HCT116 (cell line): ENCODE measurements around the gene PDLIM3. TPM values are rescaled to one million over a fixed set of nuclear protein-coding genes. Genes with fewer than 3 reads are reported as not detected.
A peak's percentile ranks its signal among the peaks of the same experiment; 100 is the strongest.

Experiments
- ATAC-seq: fragments of 200-7000 bp; cut with Tn5 transposase; 2 replicates; pipeline ENCODE4 v1.9.1; 2020; ENCODE audit warnings: mild to moderate bottlenecking, moderate library complexity
- BruUV-seq: library from RNA; stranded (reverse); fragments of 400-500 nt; replicated peaks from 2 replicates; lab custom pipeline; 2021; lab: Mats Ljungman, UMichigan
- CTCF ChIA-PET: fragments of 300-600 bp; sonication (Branson Sonifier 250); formaldehyde crosslinking; loops from one replicate; lab custom pipeline; 2021; ENCODE audit warnings: antibody characterized with exemption; lab: Charles Lee
- POLR2A ChIA-PET: fragments of 300-600, 350-600 bp; sonication (Branson Sonifier 250); formaldehyde crosslinking; loops from one replicate; lab custom pipeline; 2021; ENCODE audit warnings: antibody characterized with exemption; lab: Charles Lee
- RAD21 ChIA-PET, 2 experiments: fragments of 300-600 bp; sonication (Branson Sonifier 250); formaldehyde crosslinking; loops; one replicate each; lab custom pipeline; 2023; ENCODE audit warnings: low total read pairs in 2 of 2; ENCODE audit not compliant: uncharacterized antibody in 2 of 2, unreplicated experiment in 2 of 2, low non-redundant PET in 1 of 2; lab: Charles Lee
- DNase-seq: peaks from one replicate; pipeline ENCODE4 v3.0.0-alpha.2; 2010; ENCODE audit warnings: low read depth, low spot score
- H2AFZ ChIP-seq: fragments of 200-600 bp; shearing (Covaris generic), sonication (generic); 2 replicates; pipeline ENCODE4 v1.6.1; 2017; ENCODE audit warnings: low read depth, mixed run types, mixed read lengths, antibody characterized with exemption, low read length; ENCODE audit not compliant: poor library complexity, severe bottlenecking
- H3K27ac ChIP-seq: 2 replicates; pipeline ENCODE4 v1.5.1; 2012; ENCODE audit warnings: low read depth, low read length
- H3K27me3 ChIP-seq: fragments of 200-600 bp; sonication (generic); 2 replicates; pipeline ENCODE4 v1.6.1; 2016; ENCODE audit warnings: mixed run types, low read length, mixed read lengths; ENCODE audit not compliant: insufficient read depth
- H3K36me3 ChIP-seq, 2 experiments: fragments of 200-500 bp in 1 of 2; fragments of 200-600 bp in 1 of 2; sonication (Bioruptor generic) in 1 of 2; sonication (generic) in 1 of 2; 2 replicates each; pipeline versions ENCODE4 v1.5.1 to v1.6.1; 2014 to 2016; ENCODE audit warnings: low read length in 2 of 2, inconsistent platforms in 1 of 2, mixed read lengths in 1 of 2, mixed run types in 1 of 2; ENCODE audit not compliant: insufficient read depth in 2 of 2, control insufficient read depth in 1 of 2
- H3K4me1 ChIP-seq, 2 experiments: fragments of 200-600 bp in 1 of 2; sonication (generic) in 1 of 2; 2 replicates each; pipeline versions ENCODE4 v1.5.1 to v1.6.1; 2012 to 2017; ENCODE audit warnings: low read length in 2 of 2, inconsistent platforms in 1 of 2, mild to moderate bottlenecking in 1 of 2, mixed read lengths in 1 of 2, mixed run types in 1 of 2, moderate library complexity in 1 of 2; ENCODE audit not compliant: insufficient read depth in 2 of 2, control insufficient read depth in 1 of 2
- H3K4me2 ChIP-seq: fragments of 200-600 bp; sonication (generic); 2 replicates; pipeline ENCODE4 v1.6.1; 2017; ENCODE audit warnings: mixed run types, low read length, mixed read lengths
- H3K4me3 ChIP-seq, 2 experiments: fragments of 200-600 bp in 1 of 2; sonication (generic) in 1 of 2; replicated peaks in 1 of 2; 2 replicates each; pipeline ENCODE4 v1.5.1; 2011 to 2016; ENCODE audit warnings: low read length in 2 of 2, control low read depth in 1 of 2, low read depth in 1 of 2, mild to moderate bottlenecking in 1 of 2, mixed read lengths in 1 of 2, mixed run types in 1 of 2
- H3K79me2 ChIP-seq: fragments of 200-600 bp; sonication (generic); 2 replicates; pipeline ENCODE4 v1.6.1; 2017; ENCODE audit warnings: mild to moderate bottlenecking, mixed run types, low read length, moderate library complexity, mixed read lengths; ENCODE audit not compliant: insufficient read depth
- H3K9ac ChIP-seq: fragments of 200-600 bp; sonication (generic); 2 replicates; pipeline ENCODE4 v1.6.1; 2016; ENCODE audit warnings: low read length, mixed read lengths
- H3K9me2 ChIP-seq: fragments of 200-600 bp; sonication (generic), shearing (Covaris generic); 2 replicates; pipeline ENCODE4 v1.6.1; 2017; ENCODE audit warnings: mixed run types, mild to moderate bottlenecking, moderate library complexity; ENCODE audit not compliant: insufficient read depth
- H3K9me3 ChIP-seq, 2 experiments: fragments of 200-500 bp in 1 of 2; fragments of 200-600 bp in 1 of 2; sonication (Bioruptor generic) in 1 of 2; sonication (generic) in 1 of 2; 2 replicates each; pipeline ENCODE4 v1.6.1; 2014 to 2017; ENCODE audit warnings: low read length in 2 of 2, mixed read lengths in 2 of 2, inconsistent platforms in 1 of 2, low read depth in 1 of 2, mild to moderate bottlenecking in 1 of 2, mixed run types in 1 of 2, moderate library complexity in 1 of 2; ENCODE audit not compliant: control insufficient read depth in 1 of 2, insufficient read depth in 1 of 2
- H4K20me1 ChIP-seq: fragments of 200-600 bp; sonication (generic), shearing (Covaris generic); 2 replicates; pipeline ENCODE4 v1.6.1; 2017; ENCODE audit warnings: mixed run types, mild to moderate bottlenecking, moderate library complexity; ENCODE audit not compliant: insufficient read depth
- EGR1 ChIP-seq: IDR thresholded peaks from 2 replicates; pipeline ENCODE4 v1.6.1; 2012; ENCODE audit warnings: low read depth
- ELF1 ChIP-seq: IDR thresholded peaks from 2 replicates; pipeline ENCODE4 v1.6.1; 2012; ENCODE audit warnings: low read depth, borderline replicate concordance
- EZH2 ChIP-seq: fragments of 200-600 bp; sonication (generic); IDR thresholded peaks from 2 replicates; pipeline ENCODE4 v1.6.1; 2017; ENCODE audit warnings: antibody characterized with exemption, mixed run types
- FOSL1 ChIP-seq: IDR thresholded peaks from 2 replicates; pipeline ENCODE4 v1.6.1; 2012; ENCODE audit warnings: low read depth
- JUND ChIP-seq: IDR thresholded peaks from 2 replicates; pipeline ENCODE4 v1.6.1; 2012
- POLR2A ChIP-seq: IDR thresholded peaks from 2 replicates; pipeline ENCODE4 v1.7.0; 2011; ENCODE audit warnings: borderline replicate concordance; ENCODE audit not compliant: insufficient read depth, insufficient read length; ENCODE audit errors: extremely low read depth
- RAD21 ChIP-seq: IDR thresholded peaks from 2 replicates; pipeline ENCODE4 v1.6.1; 2012; ENCODE audit warnings: low read depth, mild to moderate bottlenecking
- REST ChIP-seq: IDR thresholded peaks from 2 replicates; pipeline ENCODE4 v1.6.1; 2012; ENCODE audit warnings: low read depth
- SP1 ChIP-seq: IDR thresholded peaks from 2 replicates; pipeline ENCODE4 v1.6.1; 2012; ENCODE audit warnings: low read depth
- TCF7L2 ChIP-seq: IDR thresholded peaks from 2 replicates; pipeline ENCODE4 v1.7.0; 2011; ENCODE audit warnings: borderline replicate concordance, inconsistent platforms; ENCODE audit not compliant: insufficient read depth, insufficient read length; ENCODE audit errors: extremely low read depth
- ZFX ChIP-seq: fragments of 450-650 bp; IDR thresholded peaks from 2 replicates; pipeline ENCODE4 v1.6.1; 2017
- ZNF274 ChIP-seq: fragments of 200-500 bp; sonication (Bioruptor generic); IDR thresholded peaks from 2 replicates; pipeline ENCODE4 v1.6.1; 2014; ENCODE audit warnings: mild to moderate bottlenecking, low read depth, low read length, inconsistent platforms
- intact Hi-C: fragments of 100-400 bp; cut with micrococcal nuclease; formaldehyde crosslinking; loops from 2 replicates; pipeline ENCODE4 v1.10.0; 2022
- total RNA-seq: library from RNA; stranded (reverse); gene quantifications from one replicate; pipeline ENCODE4 v1.2.1, GENCODE V29; 2021; ENCODE audit not compliant: unreplicated experiment
- TF ChIP-seq, protein P1 (sequence below): IDR thresholded peaks from 2 replicates; pipeline ENCODE4 v1.6.1; 2011; ENCODE audit warnings: mild to moderate bottlenecking, low read length, moderate library complexity; ENCODE audit not compliant: insufficient replicate concordance; ENCODE audit errors: extremely low read depth
- TF ChIP-seq, protein P2 (sequence below): IDR thresholded peaks from 2 replicates; pipeline ENCODE4 v1.6.1; 2012
- TF ChIP-seq, protein P3 (sequence below), 3 experiments: fragments of 200-600 bp in 1 of 3; sonication (generic) in 1 of 3; IDR thresholded peaks in 2 of 3; conservative IDR thresholded peaks in 1 of 3; 2 replicates each; pipeline ENCODE4 v1.5.1; 2012 to 2017; ENCODE audit warnings: low read depth in 2 of 3, low read length in 2 of 3, antibody characterized with exemption in 1 of 3, borderline replicate concordance in 1 of 3, control low read depth in 1 of 3, mild to moderate bottlenecking in 1 of 3, mixed read lengths in 1 of 3, mixed run types in 1 of 3, moderate library complexity in 1 of 3; ENCODE audit not compliant: insufficient read depth in 1 of 3

Gene PDLIM3
- total RNA-seq, 1 experiment from 2014 or later: 11.5 TPM

DNA sequence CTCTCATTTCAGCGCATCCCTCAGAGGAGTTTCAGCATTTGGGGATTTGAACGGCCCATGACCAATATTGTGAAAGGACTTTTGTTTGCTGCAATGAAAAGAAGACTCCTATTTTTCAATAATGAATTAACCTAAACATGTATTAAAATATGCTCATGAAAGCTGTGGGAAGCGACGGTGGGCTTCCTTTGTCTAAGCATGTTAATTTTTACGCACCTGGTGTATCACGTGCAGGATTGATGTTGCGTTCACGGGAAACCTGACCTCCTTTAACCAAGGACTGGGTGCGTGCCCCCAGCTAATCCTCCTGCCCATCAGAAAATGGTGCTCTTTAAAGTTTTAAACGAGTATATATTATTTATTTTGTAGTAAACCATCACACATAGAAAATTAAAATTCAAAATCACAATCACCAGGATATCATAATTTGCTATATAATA is 63.2 kb downstream of the PDLIM3 start:
- peak overlapping the region; percentile 65 for H3K9ac ChIP-seq
- CTCF ChIA-PET: no interaction called here
- H3K4me1 ChIP-seq: peaks cover 2 to 12% of the 10 kb centered on the region in 2 experiments; a peak in 3 of 4 replicates

More for the DNA sequence above, 63.2 kb downstream of the PDLIM3 start:
- Histone ChIP-seq H3K36me3 (no peaks in the 10 kb centered on the region), H3K9me3 (no peaks in the 10 kb centered on the region), H4K20me1 (no peaks in the 10 kb centered on the region), H3K4me2 (peak overlapping the region; percentile 94), H3K27me3 (no peaks in the 10 kb centered on the region), H3K27ac (no peak overlapping the region), H3K9me2 (no peaks in the 10 kb centered on the region), H3K4me3 (peak overlapping the region; percentile 58 to 71), H3K79me2 (no peaks in the 10 kb centered on the region), H2AFZ (peak overlapping the region; percentile 88)
- DNase-seq (no peak), ATAC-seq (no peak)
- no peak for TF ChIP-seq EZH2
- no peak for TF ChIP-seq ZNF274
- TF ChIP-seq TCF7L2: no peak
- no peak for TF ChIP-seq ZFX
- TF ChIP-seq, protein P1, sequence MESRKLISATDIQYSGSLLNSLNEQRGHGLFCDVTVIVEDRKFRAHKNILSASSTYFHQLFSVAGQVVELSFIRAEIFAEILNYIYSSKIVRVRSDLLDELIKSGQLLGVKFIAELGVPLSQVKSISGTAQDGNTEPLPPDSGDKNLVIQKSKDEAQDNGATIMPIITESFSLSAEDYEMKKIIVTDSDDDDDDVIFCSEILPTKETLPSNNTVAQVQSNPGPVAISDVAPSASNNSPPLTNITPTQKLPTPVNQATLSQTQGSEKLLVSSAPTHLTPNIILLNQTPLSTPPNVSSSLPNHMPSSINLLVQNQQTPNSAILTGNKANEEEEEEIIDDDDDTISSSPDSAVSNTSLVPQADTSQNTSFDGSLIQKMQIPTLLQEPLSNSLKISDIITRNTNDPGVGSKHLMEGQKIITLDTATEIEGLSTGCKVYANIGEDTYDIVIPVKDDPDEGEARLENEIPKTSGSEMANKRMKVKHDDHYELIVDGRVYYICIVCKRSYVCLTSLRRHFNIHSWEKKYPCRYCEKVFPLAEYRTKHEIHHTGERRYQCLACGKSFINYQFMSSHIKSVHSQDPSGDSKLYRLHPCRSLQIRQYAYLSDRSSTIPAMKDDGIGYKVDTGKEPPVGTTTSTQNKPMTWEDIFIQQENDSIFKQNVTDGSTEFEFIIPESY: no peak
- no peak for TF ChIP-seq REST
- no peak for TF ChIP-seq EGR1
- no peak for TF ChIP-seq ELF1
- no peak for TF ChIP-seq JUND
- no peak for TF ChIP-seq POLR2A
- TF ChIP-seq, protein P2, sequence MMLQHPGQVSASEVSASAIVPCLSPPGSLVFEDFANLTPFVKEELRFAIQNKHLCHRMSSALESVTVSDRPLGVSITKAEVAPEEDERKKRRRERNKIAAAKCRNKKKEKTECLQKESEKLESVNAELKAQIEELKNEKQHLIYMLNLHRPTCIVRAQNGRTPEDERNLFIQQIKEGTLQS: no peak
- TF ChIP-seq RAD21: no peak
- no peak for TF ChIP-seq SP1
- TF ChIP-seq, protein P3, sequence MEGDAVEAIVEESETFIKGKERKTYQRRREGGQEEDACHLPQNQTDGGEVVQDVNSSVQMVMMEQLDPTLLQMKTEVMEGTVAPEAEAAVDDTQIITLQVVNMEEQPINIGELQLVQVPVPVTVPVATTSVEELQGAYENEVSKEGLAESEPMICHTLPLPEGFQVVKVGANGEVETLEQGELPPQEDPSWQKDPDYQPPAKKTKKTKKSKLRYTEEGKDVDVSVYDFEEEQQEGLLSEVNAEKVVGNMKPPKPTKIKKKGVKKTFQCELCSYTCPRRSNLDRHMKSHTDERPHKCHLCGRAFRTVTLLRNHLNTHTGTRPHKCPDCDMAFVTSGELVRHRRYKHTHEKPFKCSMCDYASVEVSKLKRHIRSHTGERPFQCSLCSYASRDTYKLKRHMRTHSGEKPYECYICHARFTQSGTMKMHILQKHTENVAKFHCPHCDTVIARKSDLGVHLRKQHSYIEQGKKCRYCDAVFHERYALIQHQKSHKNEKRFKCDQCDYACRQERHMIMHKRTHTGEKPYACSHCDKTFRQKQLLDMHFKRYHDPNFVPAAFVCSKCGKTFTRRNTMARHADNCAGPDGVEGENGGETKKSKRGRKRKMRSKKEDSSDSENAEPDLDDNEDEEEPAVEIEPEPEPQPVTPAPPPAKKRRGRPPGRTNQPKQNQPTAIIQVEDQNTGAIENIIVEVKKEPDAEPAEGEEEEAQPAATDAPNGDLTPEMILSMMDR (IDR thresholded peaks at IDR 0.05 in 2 of 3, conservative IDR thresholded peaks at IDR 0.05 in 1 of 3; ENCODE audit: borderline replicate concordance in 1 of 3, insufficient read depth in 1 of 3, low read depth in 2 of 3, low read length in 2 of 3): no peak
- TF ChIP-seq FOSL1: no peak
- ChIA-PET RAD21 (no interaction called here), POLR2A (no interaction called here)
- intact Hi-C loops: loop anchor here (5.0 kb wide), 1 partner anchor 565 kb away; no protein-coding TSS in a partner anchor
- BruUV-seq: TSS peak; percentile 69
